OCI-LY3 (cell line): ENCODE results near the gene CPSF7.

Source experiments
- H2AFZ ChIP-seq: fragments of 200-600, 300-600 bp; shearing (Covaris generic); 2 replicates; pipeline ENCODE4 v1.6.0; 2014; ENCODE audit warnings: antibody characterized with exemption, low read depth, low read length
- H3K27ac ChIP-seq: fragments of 200-600, 300-600 bp; sonication (generic); 2 replicates; pipeline ENCODE4 v1.5.1; 2014; ENCODE audit warnings: mild to moderate bottlenecking, low read length, moderate library complexity, mixed read lengths
- H3K27me3 ChIP-seq: fragments of 200-600, 300-600 bp; sonication (generic); 2 replicates; pipeline ENCODE4 v1.6.1; 2014; ENCODE audit warnings: low read depth, low read length, mixed read lengths
- H3K36me3 ChIP-seq: fragments of 200-600, 300-600 bp; sonication (generic); replicated peaks from 2 replicates; pipeline ENCODE3; 2014; ENCODE audit warnings: low read depth, low read length, mixed read lengths
- H3K4me1 ChIP-seq: fragments of 300-600, 200-600 bp; sonication (generic); 2 replicates; pipeline ENCODE4 v1.6.1; 2014; ENCODE audit warnings: low read length, mixed read lengths
- H3K4me2 ChIP-seq: fragments of 200-600, 300-600 bp; sonication (generic); 2 replicates; pipeline ENCODE4 v1.6.1; 2014; ENCODE audit warnings: low read length, mixed read lengths
- H3K4me3 ChIP-seq: fragments of 300-600, 200-600 bp; sonication (generic); 2 replicates; pipeline ENCODE4 v1.5.1; 2014; ENCODE audit warnings: antibody characterized with exemption, mild to moderate bottlenecking, low read length, moderate library complexity
- H3K79me2 ChIP-seq: fragments of 300-600, 200-600 bp; shearing (Covaris generic); 2 replicates; pipeline ENCODE4 v1.6.1; 2014; ENCODE audit warnings: mild to moderate bottlenecking, low read length, mixed read lengths
- H3K9ac ChIP-seq: fragments of 300-600, 200-600 bp; shearing (Covaris generic); 2 replicates; pipeline ENCODE4 v1.6.0; 2014; ENCODE audit warnings: mild to moderate bottlenecking, low read length, moderate library complexity
- H3K9me3 ChIP-seq: fragments of 200-600, 300-600 bp; shearing (Covaris generic); 2 replicates; pipeline ENCODE4 v1.6.1; 2014; ENCODE audit warnings: low read length, mixed read lengths; ENCODE audit not compliant: insufficient read depth
- H4K20me1 ChIP-seq: fragments of 200-600, 300-600 bp; sonication (generic); 2 replicates; pipeline ENCODE4 v1.6.1; 2016; ENCODE audit warnings: low read length, mixed read lengths; ENCODE audit not compliant: insufficient read depth
- EZH2phosphoT487 ChIP-seq: fragments of 200-600 bp; shearing (Covaris generic); IDR thresholded peaks from 2 replicates; pipeline ENCODE4 v1.6.1; 2018; ENCODE audit warnings: antibody characterized with exemption, mixed run types, low read depth
- TF ChIP-seq, protein P1 (sequence below): fragments of 200-600, 300-600 bp; sonication (generic); IDR thresholded peaks from 2 replicates; pipeline ENCODE4 v1.5.1; 2014; ENCODE audit warnings: antibody characterized with exemption, low read length, low read depth

CPSF7 gene

DNA sequence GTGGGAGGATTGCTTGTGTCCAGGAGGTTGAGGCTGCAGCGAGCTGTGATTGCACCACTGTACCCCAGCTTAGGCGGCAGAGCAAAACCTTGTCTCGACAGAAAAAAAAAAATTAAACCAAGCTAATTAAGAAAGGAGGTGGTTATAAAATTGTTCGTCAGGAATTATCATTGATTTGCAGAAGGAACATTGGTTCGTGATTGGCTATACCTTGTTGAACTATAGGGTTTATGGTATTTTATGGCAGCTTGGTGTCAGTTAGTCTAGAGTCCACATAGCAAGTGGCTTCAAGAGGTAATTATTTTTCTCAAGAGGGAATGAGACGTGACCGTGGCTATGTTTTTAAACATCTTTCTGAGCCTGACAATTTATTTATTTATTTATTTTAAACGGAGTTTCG lies 48.9 kb downstream of the CPSF7 start:
- Histone ChIP-seq H2AFZ (no peak overlapping the region), H3K27ac (no peak overlapping the region), H3K9ac (no peak overlapping the region), H3K79me2 (no peaks in the 10 kb centered on the region), H3K36me3 (peaks cover 5% of the 10 kb centered on the region), H3K4me2 (no peak overlapping the region), H4K20me1 (no peaks in the 10 kb centered on the region), H3K27me3 (no peaks in the 10 kb centered on the region), H3K4me3 (no peak overlapping the region), H3K4me1 (peaks cover 20% of the 10 kb centered on the region), H3K9me3 (no peaks in the 10 kb centered on the region)
- TF ChIP-seq, protein P1, sequence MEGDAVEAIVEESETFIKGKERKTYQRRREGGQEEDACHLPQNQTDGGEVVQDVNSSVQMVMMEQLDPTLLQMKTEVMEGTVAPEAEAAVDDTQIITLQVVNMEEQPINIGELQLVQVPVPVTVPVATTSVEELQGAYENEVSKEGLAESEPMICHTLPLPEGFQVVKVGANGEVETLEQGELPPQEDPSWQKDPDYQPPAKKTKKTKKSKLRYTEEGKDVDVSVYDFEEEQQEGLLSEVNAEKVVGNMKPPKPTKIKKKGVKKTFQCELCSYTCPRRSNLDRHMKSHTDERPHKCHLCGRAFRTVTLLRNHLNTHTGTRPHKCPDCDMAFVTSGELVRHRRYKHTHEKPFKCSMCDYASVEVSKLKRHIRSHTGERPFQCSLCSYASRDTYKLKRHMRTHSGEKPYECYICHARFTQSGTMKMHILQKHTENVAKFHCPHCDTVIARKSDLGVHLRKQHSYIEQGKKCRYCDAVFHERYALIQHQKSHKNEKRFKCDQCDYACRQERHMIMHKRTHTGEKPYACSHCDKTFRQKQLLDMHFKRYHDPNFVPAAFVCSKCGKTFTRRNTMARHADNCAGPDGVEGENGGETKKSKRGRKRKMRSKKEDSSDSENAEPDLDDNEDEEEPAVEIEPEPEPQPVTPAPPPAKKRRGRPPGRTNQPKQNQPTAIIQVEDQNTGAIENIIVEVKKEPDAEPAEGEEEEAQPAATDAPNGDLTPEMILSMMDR = no peak
- TF ChIP-seq EZH2phosphoT487 = no peak

DNA sequence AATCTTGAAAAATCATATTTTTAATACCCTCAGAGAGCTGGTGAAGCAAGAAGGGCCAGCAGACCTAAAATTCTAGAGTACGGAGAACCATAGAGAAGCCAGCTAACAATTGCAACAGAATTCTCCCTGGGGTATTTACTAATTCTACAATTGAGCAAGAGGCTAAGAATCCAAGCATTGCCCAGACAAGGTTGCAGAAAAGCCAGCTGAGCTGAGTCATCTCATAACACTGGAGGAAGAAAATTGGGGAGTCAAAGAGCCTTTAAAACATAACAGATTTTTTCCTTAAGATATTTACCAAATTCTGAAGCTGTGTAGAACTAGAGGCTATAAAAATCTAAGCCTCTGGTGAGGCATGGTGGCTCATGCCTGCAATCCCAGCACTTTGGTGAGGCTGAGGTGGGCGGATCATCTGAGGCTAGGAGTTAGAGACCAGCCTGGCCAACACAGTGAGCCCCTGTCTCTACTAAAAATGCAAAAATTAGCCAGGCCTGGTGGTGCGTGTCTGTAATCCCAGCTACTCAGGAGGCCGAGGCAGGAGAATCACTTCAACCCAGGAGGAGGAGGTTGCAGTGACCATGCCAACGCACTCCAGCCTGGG lies 51.0 kb downstream of the CPSF7 start:
- Histone ChIP-seq H3K27ac (no peak overlapping the region), H3K36me3 (peaks cover 16% of the 10 kb centered on the region), H3K4me1 (peaks cover 8% of the 10 kb centered on the region), H2AFZ (no peak overlapping the region), H3K79me2 (no peaks in the 10 kb centered on the region), H4K20me1 (no peaks in the 10 kb centered on the region), H3K9me3 (no peaks in the 10 kb centered on the region), H3K4me3 (no peak overlapping the region), H3K4me2 (no peak overlapping the region), H3K9ac (no peak overlapping the region), H3K27me3 (no peaks in the 10 kb centered on the region)
- TF ChIP-seq, protein P1 = no peak
- TF ChIP-seq EZH2phosphoT487 = no peak

DNA sequence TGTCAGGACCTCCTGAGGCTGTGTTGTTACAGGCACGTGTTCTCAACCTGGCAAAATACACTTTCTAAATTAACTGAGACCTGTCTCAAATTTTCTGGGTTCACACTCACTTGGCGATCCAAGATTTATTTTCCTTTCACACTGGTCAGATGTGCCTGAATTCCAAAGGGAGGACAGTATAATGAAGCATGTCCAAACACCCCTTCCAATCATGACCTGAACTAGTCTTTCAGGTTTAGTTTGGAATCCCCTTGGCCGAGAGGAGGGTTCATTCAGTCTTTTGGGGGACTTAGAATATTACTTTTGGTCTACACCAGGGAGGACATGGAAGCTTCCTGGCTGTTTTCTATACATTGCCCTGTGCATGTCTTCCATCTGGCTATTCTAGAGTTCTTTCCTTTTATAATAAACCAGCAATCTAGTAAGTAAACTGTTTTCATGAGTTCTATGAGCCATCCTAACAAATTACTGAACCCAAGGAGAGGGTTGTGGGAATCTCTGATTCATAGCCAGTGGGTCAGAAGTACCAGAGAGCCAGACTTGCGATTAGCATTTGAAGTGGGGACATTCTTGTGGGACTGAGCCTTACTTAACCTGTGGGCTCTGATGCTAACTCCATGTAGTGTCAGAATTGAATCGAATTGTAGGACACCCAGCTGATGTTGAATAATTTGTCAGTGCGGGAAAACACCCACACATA lies 52.2 kb downstream of the CPSF7 start:
- TF ChIP-seq, protein P1 = no peak
- TF ChIP-seq EZH2phosphoT487 = no peak

DNA sequence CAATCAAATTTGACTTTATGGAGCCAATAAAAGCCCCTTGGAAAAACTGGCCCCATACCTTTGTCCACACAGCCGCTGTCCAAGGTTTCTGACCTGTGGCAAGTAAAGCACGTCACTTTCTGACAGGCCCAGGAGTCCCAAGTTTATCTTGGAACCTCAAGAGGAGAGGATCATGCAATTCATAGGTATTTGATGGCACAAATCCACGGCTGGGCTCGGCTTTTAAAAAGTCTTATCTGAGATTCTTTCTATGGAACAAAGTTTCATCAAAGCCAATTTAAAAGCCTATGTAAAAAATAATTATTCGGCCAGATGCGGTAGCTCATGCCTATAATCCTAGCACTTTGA lies 54.0 kb downstream of the CPSF7 start:
- peaks cover 39% of the 10 kb centered on the region for H3K36me3 ChIP-seq
- H2AFZ ChIP-seq = no peak overlapping the region
- no peak overlapping the region for H3K4me2 ChIP-seq
- no peak overlapping the region for H3K4me3 ChIP-seq
- H3K4me1 ChIP-seq = no peaks in the 10 kb centered on the region
- H3K9ac ChIP-seq = no peak overlapping the region
- TF ChIP-seq EZH2phosphoT487 = no peak
- TF ChIP-seq, protein P1 = no peak
- no peaks in the 10 kb centered on the region for H3K79me2 ChIP-seq
- no peak overlapping the region for H3K27ac ChIP-seq
- H3K9me3 ChIP-seq = peaks cover 6% of the 10 kb centered on the region; the same call in 1 of the 2 replicates
- H3K27me3 ChIP-seq = no peaks in the 10 kb centered on the region
- H4K20me1 ChIP-seq = no peaks in the 10 kb centered on the region

More for the DNA sequence above, 52.2 kb downstream of the CPSF7 start:
- Histone ChIP-seq H3K79me2 (no peaks in the 10 kb centered on the region), H3K4me2 (no peak overlapping the region), H4K20me1 (no peaks in the 10 kb centered on the region), H3K9me3 (peaks cover 6% of the 10 kb centered on the region; the same call in 1 of the 2 replicates), H3K4me3 (no peak overlapping the region), H2AFZ (no peak overlapping the region), H3K27me3 (no peaks in the 10 kb centered on the region), H3K27ac (no peak overlapping the region), H3K9ac (no peak overlapping the region), H3K36me3 (peaks cover 26% of the 10 kb centered on the region), H3K4me1 (peaks cover 8% of the 10 kb centered on the region)
